Measurements from ENCODE around the gene FREM1. TPM values are rescaled to one million over a fixed set of nuclear protein-coding genes. Genes with fewer than 3 reads are reported as not detected.

The FREM1 gene
- total and polyA plus RNA-seq, 2 of the 13 experiments (the other 11 are each of a cell fraction or from before 2014, with no cell fraction given), result 64.3 to 202 TPM

DNA sequence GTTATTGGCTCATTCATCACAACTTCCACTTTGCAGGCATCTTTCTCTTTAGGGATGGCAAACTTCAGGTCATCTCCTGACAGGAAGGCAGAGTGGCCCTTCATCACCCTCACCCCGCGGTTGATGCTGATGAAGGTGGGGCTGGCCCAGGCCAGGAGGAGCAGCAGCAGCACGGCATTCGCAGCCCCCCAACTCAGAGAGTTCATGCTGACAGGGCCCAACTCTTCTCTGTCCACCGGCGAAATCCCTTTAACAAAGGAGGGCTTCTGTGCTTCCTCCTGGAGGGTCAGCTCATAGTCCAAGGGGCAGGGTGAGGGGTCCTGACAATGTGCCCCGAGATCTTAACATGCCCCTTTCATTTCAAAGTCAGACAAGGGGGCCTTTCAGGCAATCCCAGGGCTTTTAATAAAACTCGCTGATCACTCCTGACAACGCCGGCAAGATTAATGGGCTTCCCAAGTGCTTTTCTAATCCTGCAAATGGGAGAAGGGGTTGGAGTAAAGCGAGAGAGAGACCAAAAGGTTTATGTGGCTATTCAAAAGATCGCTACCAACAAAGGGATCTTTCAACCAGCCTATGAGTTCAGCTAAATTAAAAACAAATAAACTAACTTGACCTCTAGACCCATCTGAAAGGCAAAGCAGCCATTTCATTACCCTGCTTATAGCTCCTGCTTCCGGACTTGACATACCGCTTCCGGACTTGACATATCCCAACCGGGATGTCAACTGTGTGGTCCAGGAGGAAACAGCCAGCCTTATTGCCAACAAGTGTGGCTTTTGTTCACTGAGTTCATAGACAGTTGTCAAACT lies 41.2 kb downstream of the FREM1 start (continued):
- TF ChIP-seq, protein P1, sequence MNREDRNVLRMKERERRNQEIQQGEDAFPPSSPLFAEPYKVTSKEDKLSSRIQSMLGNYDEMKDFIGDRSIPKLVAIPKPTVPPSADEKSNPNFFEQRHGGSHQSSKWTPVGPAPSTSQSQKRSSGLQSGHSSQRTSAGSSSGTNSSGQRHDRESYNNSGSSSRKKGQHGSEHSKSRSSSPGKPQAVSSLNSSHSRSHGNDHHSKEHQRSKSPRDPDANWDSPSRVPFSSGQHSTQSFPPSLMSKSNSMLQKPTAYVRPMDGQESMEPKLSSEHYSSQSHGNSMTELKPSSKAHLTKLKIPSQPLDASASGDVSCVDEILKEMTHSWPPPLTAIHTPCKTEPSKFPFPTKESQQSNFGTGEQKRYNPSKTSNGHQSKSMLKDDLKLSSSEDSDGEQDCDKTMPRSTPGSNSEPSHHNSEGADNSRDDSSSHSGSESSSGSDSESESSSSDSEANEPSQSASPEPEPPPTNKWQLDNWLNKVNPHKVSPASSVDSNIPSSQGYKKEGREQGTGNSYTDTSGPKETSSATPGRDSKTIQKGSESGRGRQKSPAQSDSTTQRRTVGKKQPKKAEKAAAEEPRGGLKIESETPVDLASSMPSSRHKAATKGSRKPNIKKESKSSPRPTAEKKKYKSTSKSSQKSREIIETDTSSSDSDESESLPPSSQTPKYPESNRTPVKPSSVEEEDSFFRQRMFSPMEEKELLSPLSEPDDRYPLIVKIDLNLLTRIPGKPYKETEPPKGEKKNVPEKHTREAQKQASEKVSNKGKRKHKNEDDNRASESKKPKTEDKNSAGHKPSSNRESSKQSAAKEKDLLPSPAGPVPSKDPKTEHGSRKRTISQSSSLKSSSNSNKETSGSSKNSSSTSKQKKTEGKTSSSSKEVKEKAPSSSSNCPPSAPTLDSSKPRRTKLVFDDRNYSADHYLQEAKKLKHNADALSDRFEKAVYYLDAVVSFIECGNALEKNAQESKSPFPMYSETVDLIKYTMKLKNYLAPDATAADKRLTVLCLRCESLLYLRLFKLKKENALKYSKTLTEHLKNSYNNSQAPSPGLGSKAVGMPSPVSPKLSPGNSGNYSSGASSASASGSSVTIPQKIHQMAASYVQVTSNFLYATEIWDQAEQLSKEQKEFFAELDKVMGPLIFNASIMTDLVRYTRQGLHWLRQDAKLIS (CRISPR knock-in tag; IDR thresholded peaks at IDR 0.05), result no peak
- TF ChIP-seq SIX1 (CRISPR knock-in tag; IDR thresholded peaks at IDR 0.05; ENCODE audit: borderline replicate concordance) (0 out of 2 replicates have a peak, but pooled peaks have one; percentile 71), MXD4 (CRISPR knock-in tag; IDR thresholded peaks at IDR 0.05) (0 out of 2 replicates have a peak, but pooled peaks have one; percentile 60), ZNF225 (CRISPR knock-in tag; IDR thresholded peaks at IDR 0.05) (0 out of 2 replicates have a peak, but pooled peaks have one; percentile 61), ZNF513 (CRISPR knock-in tag; conservative IDR thresholded peaks at IDR 0.05) (no peak), CERS6 (CRISPR knock-in tag; IDR thresholded peaks at IDR 0.05) (no peak), ZNF142 (CRISPR knock-in tag; IDR thresholded peaks at IDR 0.05) (no peak), ZNF414 (CRISPR knock-in tag; IDR thresholded peaks at IDR 0.05) (0 out of 2 replicates have a peak, but pooled peaks have one; percentile 9), IRF2 (CRISPR knock-in tag; IDR thresholded peaks at IDR 0.05) (peak; percentile 58), MAX (IDR thresholded peaks at IDR 0.05) (peak; percentile 37; the same call in 1 of the 2 replicates), PRMT3 (CRISPR knock-in tag; IDR thresholded peaks at IDR 0.05; ENCODE audit: borderline replicate concordance, low read depth) (0 out of 2 replicates have a peak, but pooled peaks have one; percentile 26), PHF8 (CRISPR knock-in tag; IDR thresholded peaks at IDR 0.05) (peak; percentile 59)
- TF ChIP-seq, protein P2, sequence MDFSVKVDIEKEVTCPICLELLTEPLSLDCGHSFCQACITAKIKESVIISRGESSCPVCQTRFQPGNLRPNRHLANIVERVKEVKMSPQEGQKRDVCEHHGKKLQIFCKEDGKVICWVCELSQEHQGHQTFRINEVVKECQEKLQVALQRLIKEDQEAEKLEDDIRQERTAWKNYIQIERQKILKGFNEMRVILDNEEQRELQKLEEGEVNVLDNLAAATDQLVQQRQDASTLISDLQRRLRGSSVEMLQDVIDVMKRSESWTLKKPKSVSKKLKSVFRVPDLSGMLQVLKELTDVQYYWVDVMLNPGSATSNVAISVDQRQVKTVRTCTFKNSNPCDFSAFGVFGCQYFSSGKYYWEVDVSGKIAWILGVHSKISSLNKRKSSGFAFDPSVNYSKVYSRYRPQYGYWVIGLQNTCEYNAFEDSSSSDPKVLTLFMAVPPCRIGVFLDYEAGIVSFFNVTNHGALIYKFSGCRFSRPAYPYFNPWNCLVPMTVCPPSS (IDR thresholded peaks at IDR 0.05), result no peak
